HG02610 (cell line): ENCODE data around the gene PRPH2.
"Not testable (repeated sequence)": the region's sequence is repeated elsewhere in the genome, so short reads cannot be mapped to it uniquely, and the experiment has no call there.

ENCODE experiments used
- ATAC-seq: cut with Tn5 transposase; IDR thresholded peaks from one replicate; pipeline ENCODE4 v1.9.1; 2021; ENCODE audit warnings: mild to moderate bottlenecking, moderate library complexity; ENCODE audit not compliant: unreplicated experiment

PRPH2 gene

DNA sequence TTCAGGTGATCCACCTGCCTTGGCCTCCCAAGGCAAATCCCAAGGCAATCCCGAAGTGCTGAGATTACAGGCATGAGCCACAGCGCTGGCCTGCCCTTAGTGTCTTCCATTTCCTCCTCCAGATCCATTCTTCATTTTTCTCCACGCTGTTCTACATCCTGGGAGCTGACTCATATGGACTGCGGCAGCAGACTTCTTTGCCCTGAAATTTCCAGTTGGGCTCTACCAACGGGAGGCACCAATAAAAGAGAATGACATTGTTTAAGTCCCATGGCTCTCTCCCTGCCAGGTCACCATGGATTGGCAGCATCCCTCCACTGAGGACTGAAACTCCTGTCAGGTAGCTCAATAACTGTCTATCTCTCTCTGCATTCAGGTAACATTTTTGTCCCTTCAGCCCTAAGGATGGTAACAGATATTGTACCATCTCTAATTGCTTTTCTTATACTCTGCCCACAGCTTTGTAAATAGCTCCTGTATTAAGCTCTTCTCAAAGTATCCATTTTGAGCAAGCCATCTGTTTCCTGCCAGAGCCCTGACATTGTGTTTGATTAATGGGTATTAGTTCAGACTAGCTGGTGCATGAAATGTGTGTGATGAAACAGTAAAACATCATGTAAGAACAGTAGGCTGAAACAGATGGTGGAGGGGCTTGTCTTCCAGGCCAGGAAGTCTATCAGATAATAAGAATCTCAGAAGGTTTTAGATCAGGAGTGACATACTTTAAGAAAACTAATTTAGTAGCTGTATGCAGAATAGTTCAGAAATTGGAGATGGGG lies 19.9 kb upstream of the PRPH2 start:
- ATAC-seq = no peak

- ATAC-seq = no peak
Measured at GRCh38 chr6:42740725-42741124, 18.3 kb upstream of the PRPH2 start.

DNA sequence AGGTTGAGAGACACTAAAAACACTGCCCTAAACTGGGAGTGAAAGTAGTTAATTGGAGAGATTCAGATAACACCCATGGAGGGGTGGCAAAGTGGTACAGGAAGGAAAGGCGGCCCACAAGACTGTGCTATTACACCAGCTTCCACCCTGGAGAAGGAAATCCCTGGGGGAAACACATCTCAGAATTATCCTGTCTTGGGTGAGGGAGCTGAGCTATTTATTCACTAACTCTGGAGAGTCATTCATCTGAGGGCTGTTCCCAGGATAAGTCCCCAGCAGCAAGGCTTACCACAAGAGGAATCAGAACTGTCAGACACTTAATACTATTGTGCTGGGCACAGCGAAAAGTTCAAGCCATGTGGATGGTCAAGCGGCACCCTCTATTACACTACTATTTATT lies 13.6 kb upstream of the PRPH2 start:
- no peak for ATAC-seq

DNA sequence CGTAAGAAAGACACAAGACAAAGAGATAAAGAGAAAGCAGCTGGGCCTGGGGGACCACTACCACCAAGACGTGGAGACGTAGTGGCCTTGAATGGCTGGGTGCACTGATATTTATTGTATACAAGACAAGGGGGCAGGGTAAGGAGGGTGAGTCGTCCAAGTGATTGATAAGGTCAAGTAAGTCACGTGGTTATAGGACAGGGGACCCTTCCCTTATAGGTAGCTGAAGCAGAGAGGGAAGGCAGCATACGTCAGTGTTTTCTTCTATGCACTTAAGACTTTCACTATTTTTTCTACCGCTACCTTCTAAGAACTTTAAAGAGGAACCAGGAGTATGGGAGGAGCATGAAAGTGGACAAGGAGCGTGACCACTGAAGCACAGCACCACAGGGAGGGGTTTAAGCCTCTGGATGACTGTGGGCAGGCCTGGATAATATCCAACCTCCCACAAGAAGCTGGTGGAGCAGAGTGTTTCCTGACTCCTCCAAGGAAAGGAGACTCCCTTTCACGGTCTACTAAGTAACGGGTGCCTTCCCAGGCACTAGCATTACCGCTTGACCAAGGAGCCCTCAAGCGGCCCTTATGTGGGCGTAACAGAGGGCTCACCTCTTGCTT lies 11.6 kb upstream of the PRPH2 start:
- not testable (repeated sequence) for ATAC-seq

DNA sequence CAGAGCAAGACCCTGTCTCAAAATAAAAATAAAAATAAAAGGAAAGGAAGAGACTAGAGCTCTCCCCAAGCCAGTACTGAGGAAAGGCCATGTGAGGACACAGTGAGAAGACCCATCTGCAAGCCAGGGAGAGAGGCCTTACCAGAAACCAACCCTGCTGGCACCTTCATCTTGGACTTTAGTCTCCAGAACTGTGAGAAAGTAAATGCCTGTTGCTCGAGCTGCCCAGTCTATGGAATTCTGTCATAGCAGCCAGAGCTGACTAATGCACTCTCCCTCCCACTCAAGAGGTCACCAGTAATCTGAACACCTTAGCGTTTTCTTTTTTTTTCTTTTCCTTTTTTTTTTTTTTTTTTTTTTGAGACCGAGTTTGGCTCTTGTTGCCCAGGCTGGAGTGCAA lies 7.3 kb upstream of the PRPH2 start:
- no peak for ATAC-seq

DNA sequence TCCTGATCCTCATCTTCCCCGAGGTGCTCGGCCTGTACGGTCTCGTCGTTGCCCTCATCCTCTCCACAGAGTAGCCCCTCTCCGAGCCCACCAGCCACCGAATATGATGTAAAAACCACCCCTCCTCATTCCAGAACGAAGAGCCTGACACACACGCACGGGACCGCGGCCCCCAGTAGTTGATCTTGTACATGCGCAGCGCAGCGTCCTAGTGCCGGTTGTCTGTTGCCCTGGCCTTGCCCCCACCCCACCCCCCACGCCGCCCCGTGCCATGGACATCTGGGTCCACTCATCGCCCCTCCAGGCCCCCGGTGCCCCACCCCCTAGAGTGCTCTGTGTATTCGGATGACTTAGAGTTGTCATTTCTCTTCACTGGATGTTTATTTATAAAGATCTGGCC lies 5.2 kb upstream of the PRPH2 start:
- ATAC-seq = no peak

GRCh38 chr6:42727087-42727611 lies 4.8 kb upstream of the PRPH2 start:
- ATAC-seq = no peak

GRCh38 chr6:42726485-42727086 lies 4.2 kb upstream of the PRPH2 start:
- peak; percentile 79 for ATAC-seq

DNA sequence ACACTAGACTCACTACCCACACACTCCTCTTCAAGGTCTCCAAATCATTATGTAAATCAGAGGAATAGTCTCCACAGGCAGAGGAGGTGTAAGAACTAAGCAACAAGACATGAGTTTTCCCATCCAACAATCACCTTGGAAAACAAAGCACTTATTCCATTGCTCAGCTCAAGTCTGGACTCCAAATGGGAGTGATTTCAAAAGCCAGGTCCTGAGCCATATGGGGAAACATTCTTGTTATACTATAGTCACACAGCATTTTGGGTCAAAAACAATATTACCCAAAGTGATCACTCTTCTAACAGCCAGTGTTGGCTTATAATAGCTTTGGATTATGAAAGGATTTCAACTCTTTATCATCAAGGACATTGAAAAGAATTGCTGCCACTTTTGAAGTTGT lies 3.6 kb upstream of the PRPH2 start:
- no peak for ATAC-seq

- no peak for ATAC-seq
Measured at GRCh38 chr6:42724825-42725224, 2.4 kb upstream of the PRPH2 start.

GRCh38 chr6:42720739-42721138 lies 1.7 kb downstream of the PRPH2 start:
- ATAC-seq = no peak

GRCh38 chr6:42715871-42716270 lies 6.5 kb downstream of the PRPH2 start:
- no peak for ATAC-seq

- ATAC-seq = no peak
Measured at GRCh38 chr6:42714098-42714761, 8.2 kb downstream of the PRPH2 start.

GRCh38 chr6:42711930-42712329 lies 10.5 kb downstream of the PRPH2 start:
- ATAC-seq = no peak

DNA sequence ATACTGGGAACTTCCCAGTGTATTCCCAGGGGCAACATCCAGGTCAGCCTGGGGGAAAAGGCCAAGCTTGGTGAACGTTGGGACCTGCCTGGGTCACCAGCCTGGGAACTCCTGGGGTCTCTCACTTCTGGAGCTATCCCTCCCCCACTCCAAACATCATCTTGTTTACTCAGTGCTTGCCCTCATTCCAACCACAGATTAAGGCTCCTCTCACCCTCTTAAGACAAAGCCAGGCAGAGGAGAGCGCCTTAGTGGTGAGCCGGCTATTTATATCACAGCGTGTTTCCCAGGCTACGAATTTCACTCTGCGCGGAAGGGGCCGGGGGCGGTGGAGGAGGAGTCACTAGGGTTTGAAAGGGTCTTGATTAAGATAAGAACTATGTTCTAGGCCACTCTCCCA lies 12.1 kb downstream of the PRPH2 start:
- ATAC-seq = no peak

DNA sequence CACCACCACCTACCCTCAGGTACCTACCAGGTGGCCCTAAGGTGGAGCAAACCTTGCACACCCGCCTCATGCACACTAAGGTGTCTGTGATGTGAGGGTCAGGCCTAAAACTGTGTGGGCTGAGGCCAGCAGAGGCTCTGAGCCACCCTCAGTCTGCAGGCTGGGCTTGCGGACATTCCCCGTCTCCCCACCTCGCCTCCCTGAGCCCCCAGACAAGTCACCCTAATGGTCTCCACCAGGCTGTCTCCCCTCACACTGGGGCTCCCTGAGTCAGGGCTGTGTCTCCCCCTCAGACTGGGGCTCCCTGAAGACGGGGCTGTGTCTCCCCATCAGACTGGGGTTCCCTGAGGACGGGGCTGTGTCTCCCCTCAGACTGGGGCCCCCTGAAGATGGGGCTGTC lies 12.5 kb downstream of the PRPH2 start:
- ATAC-seq = no peak

DNA sequence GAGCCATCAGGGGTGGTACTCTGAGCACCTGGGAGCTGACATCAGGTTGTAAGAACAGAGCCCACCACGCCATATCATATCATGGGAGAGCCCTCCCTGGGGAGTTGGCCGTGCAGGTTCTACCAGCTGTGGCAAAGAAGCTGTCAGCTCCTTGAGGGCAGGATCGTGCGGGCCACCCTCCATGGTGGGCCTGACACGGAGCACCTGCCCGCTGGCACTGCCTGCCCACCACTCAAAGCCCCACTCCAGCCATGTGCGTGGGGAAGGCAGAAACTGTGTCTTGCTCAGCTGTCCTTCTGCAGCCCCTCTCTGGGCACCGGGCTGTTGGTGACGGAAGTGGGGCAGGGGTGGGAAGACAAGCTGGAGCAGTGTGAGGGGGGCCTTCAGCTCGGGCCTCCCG lies 14.3 kb downstream of the PRPH2 start:
- ATAC-seq = no peak

- ATAC-seq = no peak
Measured at GRCh38 chr6:42707595-42707994, 14.8 kb downstream of the PRPH2 start.

- no peak for ATAC-seq
Measured at GRCh38 chr6:42704937-42705374, 17.4 kb downstream of the PRPH2 start.

DNA sequence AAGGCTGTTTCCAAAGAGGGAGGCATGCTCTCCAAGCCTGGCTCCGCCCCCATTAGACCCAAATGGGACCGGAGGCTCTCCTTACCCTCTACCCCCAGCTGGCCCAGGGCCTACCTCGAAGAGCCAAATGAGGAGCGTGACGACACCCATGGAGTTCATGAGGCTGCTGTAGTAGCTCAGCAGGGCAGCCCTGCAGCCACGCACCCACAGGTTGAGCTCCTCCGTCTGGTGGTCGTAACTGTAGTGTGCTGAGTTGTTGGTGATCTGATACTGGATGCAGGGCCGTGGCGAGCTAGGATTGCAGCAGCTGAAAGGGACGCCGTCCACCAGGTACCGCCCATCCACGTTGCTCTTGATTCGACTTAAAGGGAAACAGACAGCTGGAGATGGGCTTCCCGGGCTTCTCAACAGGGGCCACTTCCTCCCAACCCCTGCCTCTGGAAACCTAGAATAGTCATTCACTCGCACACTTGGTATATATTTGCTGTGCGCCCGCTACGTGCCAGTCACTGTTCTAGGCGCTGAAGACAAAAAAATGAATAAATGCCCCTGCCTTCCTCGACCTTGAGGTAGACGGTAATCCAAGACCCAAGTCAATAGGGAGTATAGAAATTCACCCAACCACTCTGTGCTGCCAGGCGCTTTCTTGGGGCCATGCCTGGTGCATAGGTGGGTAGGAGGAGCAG lies 18.0 kb downstream of the PRPH2 start:
- ATAC-seq = no peak

- not testable (repeated sequence) for ATAC-seq
Measured at GRCh38 chr6:42702786-42703185, 19.6 kb downstream of the PRPH2 start.
